ENCODE data around the gene MAP3K10. TPM values are rescaled to one million over a fixed set of nuclear protein-coding genes. Genes with fewer than 3 reads are reported as not detected.
A peak's percentile ranks its signal among the peaks of the same experiment; 100 is the strongest.

The MAP3K10 gene
- total RNA-seq, 2 donors from 2014 or later: 35.2 to 39.3 TPM

GRCh38 chr19:40234429-40235237 lies 43.4 kb downstream of the MAP3K10 start:
- H3K36me3 ChIP-seq (ENCODE audit: control insufficient read depth, insufficient read depth, low read length): peaks cover 34% of the 10 kb centered on the region
- no peak for DNase-seq
- no peak overlapping the region for H3K9ac ChIP-seq (ENCODE audit: extremely low read depth, low read length, poor library complexity, severe bottlenecking)
- 92 to 93% methylated on average over 10 to 22 of the region's 22 CpGs for WGBS, 2 experiments (ENCODE audit: insufficient coverage in 1 of 2, insufficient read length in 1 of 2)
- no peak overlapping the region for H3K27ac ChIP-seq (ENCODE audit: low read depth, low read length)
- H3K9me3 Mint-ChIP-seq: no peaks in the 10 kb centered on the region
- peaks cover 18% of the 10 kb centered on the region for H3K4me1 Mint-ChIP-seq
- H3K36me3 Mint-ChIP-seq (ENCODE audit: low read depth): peaks cover 34% of the 10 kb centered on the region
- TF ChIP-seq, protein P1, sequence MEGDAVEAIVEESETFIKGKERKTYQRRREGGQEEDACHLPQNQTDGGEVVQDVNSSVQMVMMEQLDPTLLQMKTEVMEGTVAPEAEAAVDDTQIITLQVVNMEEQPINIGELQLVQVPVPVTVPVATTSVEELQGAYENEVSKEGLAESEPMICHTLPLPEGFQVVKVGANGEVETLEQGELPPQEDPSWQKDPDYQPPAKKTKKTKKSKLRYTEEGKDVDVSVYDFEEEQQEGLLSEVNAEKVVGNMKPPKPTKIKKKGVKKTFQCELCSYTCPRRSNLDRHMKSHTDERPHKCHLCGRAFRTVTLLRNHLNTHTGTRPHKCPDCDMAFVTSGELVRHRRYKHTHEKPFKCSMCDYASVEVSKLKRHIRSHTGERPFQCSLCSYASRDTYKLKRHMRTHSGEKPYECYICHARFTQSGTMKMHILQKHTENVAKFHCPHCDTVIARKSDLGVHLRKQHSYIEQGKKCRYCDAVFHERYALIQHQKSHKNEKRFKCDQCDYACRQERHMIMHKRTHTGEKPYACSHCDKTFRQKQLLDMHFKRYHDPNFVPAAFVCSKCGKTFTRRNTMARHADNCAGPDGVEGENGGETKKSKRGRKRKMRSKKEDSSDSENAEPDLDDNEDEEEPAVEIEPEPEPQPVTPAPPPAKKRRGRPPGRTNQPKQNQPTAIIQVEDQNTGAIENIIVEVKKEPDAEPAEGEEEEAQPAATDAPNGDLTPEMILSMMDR (conservative IDR thresholded peaks at IDR 0.05): no peak
- H3K27me3 ChIP-seq (ENCODE audit: control insufficient read depth, insufficient read depth, low read length, poor library complexity, severe bottlenecking): no peaks in the 10 kb centered on the region
- no peak overlapping the region for H3K27ac Mint-ChIP-seq
- H3K4me3 Mint-ChIP-seq: no peak overlapping the region
- H3K9me3 ChIP-seq (ENCODE audit: control insufficient read depth, low read length): no peaks in the 10 kb centered on the region
- H3K4me3 ChIP-seq (ENCODE audit: low read length): no peak overlapping the region
- peaks cover 12% of the 10 kb centered on the region for H3K4me1 ChIP-seq (ENCODE audit: control insufficient read depth, insufficient read depth, low read length)
- H3K27me3 Mint-ChIP-seq (ENCODE audit: insufficient read depth): no peaks in the 10 kb centered on the region

DNA sequence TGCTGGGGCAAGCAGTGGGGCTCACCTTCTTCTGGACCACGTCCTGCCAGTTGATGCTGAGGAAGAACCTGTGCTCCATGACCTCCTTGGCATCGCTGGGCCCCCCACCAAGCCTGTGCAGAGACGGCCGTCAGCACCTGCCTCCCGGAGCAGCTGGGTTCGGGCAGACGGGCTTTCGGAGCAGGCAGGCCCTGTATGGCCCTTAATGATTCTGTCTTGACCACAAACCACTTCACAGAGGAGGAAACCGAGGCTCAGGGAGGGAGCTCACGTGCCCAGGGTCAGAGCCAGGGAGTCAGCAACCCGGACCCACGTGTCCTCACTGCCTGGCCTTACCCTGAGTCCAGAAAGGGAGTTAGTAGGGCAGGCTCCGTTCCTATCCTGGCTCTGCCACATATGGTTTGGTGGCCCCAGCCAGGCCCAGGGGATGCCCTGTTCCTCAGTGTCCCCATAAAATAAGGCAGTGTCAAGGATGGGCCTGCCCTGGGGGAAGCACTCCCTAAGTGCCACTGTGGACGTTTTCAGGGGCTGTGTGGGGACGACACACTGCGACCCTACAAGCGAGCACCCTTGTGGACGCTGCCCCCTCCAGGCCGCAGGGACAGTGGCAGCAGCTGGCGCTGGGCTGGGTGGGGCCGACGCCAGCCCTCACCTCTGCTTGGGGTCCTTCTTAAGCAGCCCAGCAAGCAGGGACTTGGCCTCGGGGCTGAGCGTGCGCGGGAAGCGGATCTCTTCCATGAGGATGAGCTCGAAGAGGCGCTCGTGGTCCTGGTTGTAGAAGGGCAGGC lies 44.2 kb downstream of the MAP3K10 start:
- Mint-ChIP-seq H3K27ac (no peak overlapping the region), H3K4me1 (peaks cover 18% of the 10 kb centered on the region), H3K4me3 (no peak overlapping the region), H3K36me3 (ENCODE audit: low read depth) (peaks cover 39% of the 10 kb centered on the region), H3K27me3 (ENCODE audit: insufficient read depth) (no peaks in the 10 kb centered on the region), H3K9me3 (no peaks in the 10 kb centered on the region)
- Histone ChIP-seq H3K27me3 (ENCODE audit: control insufficient read depth, insufficient read depth, low read length, poor library complexity, severe bottlenecking) (no peaks in the 10 kb centered on the region), H3K4me3 (ENCODE audit: low read length) (no peak overlapping the region), H3K4me1 (ENCODE audit: control insufficient read depth, insufficient read depth, low read length) (peaks cover 12% of the 10 kb centered on the region), H3K9ac (ENCODE audit: extremely low read depth, low read length, poor library complexity, severe bottlenecking) (no peak overlapping the region), H3K9me3 (ENCODE audit: control insufficient read depth, low read length) (no peaks in the 10 kb centered on the region), H3K36me3 (ENCODE audit: control insufficient read depth, insufficient read depth, low read length) (peaks cover 40% of the 10 kb centered on the region), H3K27ac (ENCODE audit: low read depth, low read length) (no peak overlapping the region)
- TF ChIP-seq, protein P1 (conservative IDR thresholded peaks at IDR 0.05): peak; percentile 73
- peak; percentile 76 for DNase-seq
- 92 to 94% methylated on average over 19 to 30 of the region's 30 CpGs for WGBS, 2 experiments (ENCODE audit: insufficient coverage in 1 of 2, insufficient read length in 1 of 2)

GRCh38 chr19:40236026-40236355 lies 44.8 kb downstream of the MAP3K10 start:
- H3K4me1 ChIP-seq (ENCODE audit: control insufficient read depth, insufficient read depth, low read length): peaks cover 11% of the 10 kb centered on the region
- Mint-ChIP-seq H3K27me3 (ENCODE audit: insufficient read depth) (no peaks in the 10 kb centered on the region), H3K4me3 (no peak overlapping the region), H3K4me1 (peaks cover 16% of the 10 kb centered on the region), H3K27ac (no peak overlapping the region), H3K36me3 (ENCODE audit: low read depth) (peaks cover 41% of the 10 kb centered on the region), H3K9me3 (no peaks in the 10 kb centered on the region)
- H3K4me3 ChIP-seq (ENCODE audit: low read length): no peak overlapping the region
- H3K9ac ChIP-seq (ENCODE audit: extremely low read depth, low read length, poor library complexity, severe bottlenecking): no peak overlapping the region
- 95 to 100% methylated on average over 2 to 9 of the region's 9 CpGs for whole genome bisulfite sequencing, 2 experiments (ENCODE audit: insufficient coverage in 1 of 2, insufficient read length in 1 of 2)
- no peaks in the 10 kb centered on the region for H3K9me3 ChIP-seq (ENCODE audit: control insufficient read depth, low read length)
- H3K27ac ChIP-seq (ENCODE audit: low read depth, low read length): no peak overlapping the region
- DNase-seq: no peak
- peaks cover 44% of the 10 kb centered on the region for H3K36me3 ChIP-seq (ENCODE audit: control insufficient read depth, insufficient read depth, low read length)
- TF ChIP-seq, protein P1 (conservative IDR thresholded peaks at IDR 0.05): no peak
- no peaks in the 10 kb centered on the region for H3K27me3 ChIP-seq (ENCODE audit: control insufficient read depth, insufficient read depth, low read length, poor library complexity, severe bottlenecking)
